HAP-1 (cell line): ENCODE results near the gene ZDBF2.
"Not testable (repeated sequence)": the region's sequence is repeated elsewhere in the genome, so short reads cannot be mapped to it uniquely, and the experiment has no call there.

ENCODE experiments used
- DNase-seq, 2 experiments: peaks; one replicate each; pipeline ENCODE4 v3.0.0-alpha.2; 2016 to 2020; ENCODE audit warnings: low spot score in 2 of 2
- H3K27me3 ChIP-seq: fragments of 250-450 bp; sonication (Bioruptor Pico); 2 replicates; pipeline ENCODE4 v1.5.1; 2020; ENCODE audit warnings: low read depth, mild to moderate bottlenecking, moderate library complexity
- H3K36me3 ChIP-seq: fragments of 250-450 bp; sonication (Bioruptor Pico); replicated peaks from 2 replicates; pipeline ENCODE4 v1.5.1; 2020; ENCODE audit warnings: mild to moderate bottlenecking
- H3K4me1 ChIP-seq: fragments of 250-450 bp; sonication (Bioruptor Pico); 2 replicates; pipeline ENCODE4 v1.5.1; 2020; ENCODE audit warnings: mild to moderate bottlenecking
- H3K4me3 ChIP-seq: fragments of 250-450 bp; sonication (Bioruptor Pico); 2 replicates; pipeline ENCODE4 v1.5.1; 2020; ENCODE audit warnings: mild to moderate bottlenecking, moderate library complexity
- H3K9me3 ChIP-seq: fragments of 250-450 bp; sonication (Bioruptor Pico); 2 replicates; pipeline ENCODE4 v1.5.1; 2020; ENCODE audit warnings: mild to moderate bottlenecking, moderate library complexity
- in situ Hi-C: fragments of 300-500 bp; cut with MboI; formaldehyde crosslinking; loops from 3 replicates; pipeline ENCODE4 v1.14.3; 2020; ENCODE audit warnings: low sequenced_read_pairs, inconsistent platforms, mixed read lengths

ZDBF2 gene

DNA sequence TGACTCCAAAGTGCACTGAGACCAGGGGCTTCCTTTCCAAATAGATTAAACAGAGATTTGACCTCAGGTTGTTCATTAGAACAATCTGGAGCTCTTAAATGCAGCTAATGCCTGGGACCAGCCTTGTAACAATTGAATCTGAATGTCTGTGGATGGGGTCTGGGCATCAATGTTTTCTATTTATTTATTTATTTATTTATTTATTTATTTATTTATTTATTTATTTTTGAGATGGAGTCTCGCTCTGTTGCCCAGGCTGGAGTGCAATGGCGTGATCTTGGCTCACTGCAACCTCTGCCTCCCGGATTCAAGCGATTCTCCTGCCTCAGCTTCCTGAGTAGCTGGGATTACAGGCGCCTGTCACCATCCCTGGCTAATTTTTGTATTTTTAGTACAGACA is 86.4 kb downstream of the ZDBF2 start:
- in situ Hi-C loops, DNase-seq, H3K9me3 ChIP-seq: not testable (repeated sequence)

DNA sequence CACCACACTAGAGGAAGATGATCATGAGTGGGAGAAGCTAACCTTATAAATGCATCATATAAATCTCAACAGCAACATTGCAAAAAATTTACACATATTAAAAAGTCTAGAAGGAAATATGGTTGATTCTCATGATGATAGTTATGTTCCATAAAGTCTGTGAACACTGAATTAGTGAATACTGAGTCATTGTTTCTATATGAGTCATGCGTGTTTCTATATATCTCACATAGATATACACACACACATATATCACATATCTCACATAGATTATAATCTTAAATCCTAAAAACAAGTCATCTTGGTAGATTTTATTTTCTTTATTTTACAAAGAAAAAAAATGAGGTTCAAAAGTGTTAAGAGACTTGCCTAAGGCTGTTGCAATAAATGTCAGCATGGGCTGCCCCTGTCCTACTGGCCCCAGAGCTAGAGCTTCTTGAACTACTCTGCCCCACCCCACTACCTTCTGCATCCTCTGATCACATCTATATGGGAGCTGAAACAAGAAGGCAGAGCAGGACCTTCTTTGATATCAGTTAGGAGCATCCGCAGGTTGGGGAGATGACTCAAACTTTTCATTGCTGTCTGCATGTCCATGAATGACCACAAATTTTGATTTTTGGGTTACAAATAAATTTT is 87.1 kb downstream of the ZDBF2 start:
- Histone ChIP-seq H3K27me3 (no peaks in the 10 kb centered on the region), H3K9me3 (no peaks in the 10 kb centered on the region), H3K36me3 (no peaks in the 10 kb centered on the region), H3K4me3 (no peak overlapping the region), H3K4me1 (peaks cover 12% of the 10 kb centered on the region)
- DNase-seq = no peak
- in situ Hi-C loops = no loop called here

More for the DNA sequence above, 86.4 kb downstream of the ZDBF2 start:
- H3K27me3 ChIP-seq, H3K4me3 ChIP-seq, H3K36me3 ChIP-seq: not testable (repeated sequence)
- H3K4me1 ChIP-seq = peaks cover 12% of the 10 kb centered on the region
